Measurements from ENCODE around the gene KIF22. TPM values are rescaled to one million over a fixed set of nuclear protein-coding genes. Genes with fewer than 3 reads are reported as not detected.

The KIF22 gene
- total RNA-seq, 1 experiment from 2014 or later = 155 TPM

GRCh38 chr16:29808219-29808900, 17.8 kb downstream of the KIF22 start:
- no peak overlapping the region for H2AFZ ChIP-seq (ENCODE audit: low read depth, low read length, poor library complexity, severe bottlenecking)
- RAD21 ChIA-PET (ENCODE audit: low non-redundant PET in 1 of 2, low total read pairs in 2 of 2, uncharacterized antibody in 2 of 2, unreplicated experiment in 2 of 2) = interaction anchor here (0.7 to 1.5 kb wide), 5 partner anchors 8 to 213 kb away, joined by 3 to 7 read pairs (median 3); partner anchors contain the start of gene PAGR1 (in 1 of the 2)

GRCh38 chr16:29809031-29809747, 18.6 kb downstream of the KIF22 start:
- TSS peak; percentile 37 for BruUV-seq (replicated peaks)
- Histone ChIP-seq H4K20me1 (ENCODE audit: insufficient read depth) (no peaks in the 10 kb centered on the region), H3K79me2 (ENCODE audit: insufficient read depth, low read length) (peaks cover 35% of the 10 kb centered on the region), H3K9ac (ENCODE audit: low read length) (peak overlapping the region; percentile 95), H2AFZ (ENCODE audit: low read depth, low read length, poor library complexity, severe bottlenecking) (no peak overlapping the region), H3K4me2 (ENCODE audit: low read length) (peak overlapping the region; percentile 99), H3K36me3 (ENCODE audit: control insufficient read depth in 1 of 2, insufficient read depth in 2 of 2, low read length in 2 of 2) (peaks cover 6 to 17% of the 10 kb centered on the region in 2 experiments; a peak in 3 of 4 replicates), H3K27ac (ENCODE audit: low read depth, low read length) (peak overlapping the region; percentile 100), H3K9me3 (ENCODE audit: control insufficient read depth in 1 of 2, insufficient read depth in 1 of 2, low read depth in 1 of 2, low read length in 2 of 2) (no peaks in the 10 kb centered on the region), H3K4me1 (ENCODE audit: control insufficient read depth in 1 of 2, insufficient read depth in 2 of 2, low read length in 2 of 2) (peaks cover 32 to 71% of the 10 kb centered on the region in 2 experiments), H3K27me3 (ENCODE audit: insufficient read depth, low read length) (no peaks in the 10 kb centered on the region), H3K9me2 (ENCODE audit: insufficient read depth) (no peaks in the 10 kb centered on the region), H3K4me3 (replicated peaks in 1 of 2; ENCODE audit: low read depth in 1 of 2, low read length in 2 of 2) (peak overlapping the region; percentile 50 to 74)
- intact Hi-C loops (cut with micrococcal nuclease) = no loop called here
- DNase-seq (ENCODE audit: low read depth, low spot score) (no peak), ATAC-seq (no peak)
- POLR2A ChIA-PET = interaction anchor here (1.6 kb wide), 1 partner anchor 18 kb away, joined by 8 read pairs; the partner anchor contains the start of gene KIF22
- RAD21 ChIA-PET (ENCODE audit: low non-redundant PET in 1 of 2, low total read pairs in 2 of 2, uncharacterized antibody in 2 of 2, unreplicated experiment in 2 of 2) = no interaction called here
- CTCF ChIA-PET = interaction anchor here (0.6 to 3.5 kb wide), 3 partner anchors 11 to 895 kb away, joined by 4 to 36 read pairs (median 11); partner anchors contain the start of gene MVP
- no peak for TF ChIP-seq ZFX (IDR thresholded peaks at IDR 0.05)
- no peak for TF ChIP-seq TCF7L2 (IDR thresholded peaks at IDR 0.05; ENCODE audit: borderline replicate concordance, extremely low read depth, insufficient read depth, insufficient read length)
- TF ChIP-seq EZH2phosphoT487 (IDR thresholded peaks at IDR 0.05; ENCODE audit: borderline replicate concordance) = no peak
- TF ChIP-seq ZNF274 (IDR thresholded peaks at IDR 0.05; ENCODE audit: low read depth, low read length) = no peak
- TF ChIP-seq REST (IDR thresholded peaks at IDR 0.05; ENCODE audit: low read depth) = no peak
- no peak for TF ChIP-seq JUND (IDR thresholded peaks at IDR 0.05)

More at GRCh38 chr16:29808219-29808900, 17.8 kb downstream of the KIF22 start:
- Histone ChIP-seq H3K9ac (ENCODE audit: low read length) (peak overlapping the region; percentile 95), H3K27ac (ENCODE audit: low read depth, low read length) (peak overlapping the region; percentile 100), H3K9me2 (ENCODE audit: insufficient read depth) (no peaks in the 10 kb centered on the region), H3K4me1 (ENCODE audit: control insufficient read depth in 1 of 2, insufficient read depth in 2 of 2, low read length in 2 of 2) (peaks cover 40 to 79% of the 10 kb centered on the region in 2 experiments), H4K20me1 (ENCODE audit: insufficient read depth) (no peaks in the 10 kb centered on the region), H3K27me3 (ENCODE audit: insufficient read depth, low read length) (no peaks in the 10 kb centered on the region), H3K4me2 (ENCODE audit: low read length) (peak overlapping the region; percentile 99), H3K36me3 (ENCODE audit: control insufficient read depth in 1 of 2, insufficient read depth in 2 of 2, low read length in 2 of 2) (peaks cover 6 to 20% of the 10 kb centered on the region in 2 experiments; a peak in 3 of 4 replicates), H3K9me3 (ENCODE audit: control insufficient read depth in 1 of 2, insufficient read depth in 1 of 2, low read depth in 1 of 2, low read length in 2 of 2) (no peaks in the 10 kb centered on the region), H3K4me3 (replicated peaks in 1 of 2; ENCODE audit: low read depth in 1 of 2, low read length in 2 of 2) (peak overlapping the region; percentile 50 to 74), H3K79me2 (ENCODE audit: insufficient read depth, low read length) (peaks cover 35% of the 10 kb centered on the region)
- no peak for ATAC-seq
- intact Hi-C loops (cut with micrococcal nuclease) = no loop called here
- TF ChIP-seq CEBPB (IDR thresholded peaks at IDR 0.05; ENCODE audit: low read depth) (no peak), SRF (IDR thresholded peaks at IDR 0.05; ENCODE audit: low read depth) (no peak), POLR2AphosphoS5 (IDR thresholded peaks at IDR 0.05; ENCODE audit: low read depth, low read length) (peak; percentile 60; the same call in 1 of the 2 replicates), ZFX (IDR thresholded peaks at IDR 0.05) (no peak), TCF7L2 (IDR thresholded peaks at IDR 0.05; ENCODE audit: borderline replicate concordance, extremely low read depth, insufficient read depth, insufficient read length) (no peak), ELF1 (IDR thresholded peaks at IDR 0.05; ENCODE audit: borderline replicate concordance, low read depth) (no peak), MAX (IDR thresholded peaks at IDR 0.05) (no peak)
- no TSS peak for BruUV-seq (replicated peaks)
- ChIA-PET CTCF (interaction anchor here (0.6 to 3.5 kb wide), 15 partner anchors 8 to 895 kb away, joined by 3 to 36 read pairs (median 5); partner anchors contain the start of genes ASPHD1, KIF22, MVP and PAGR1), POLR2A (interaction anchor here (0.6 to 2.0 kb wide), 8 partner anchors 8 to 118 kb away, joined by 3 to 20 read pairs (median 7); partner anchors contain the start of genes KCTD13, KIF22, MVP and PAGR1)
- no peak for DNase-seq (ENCODE audit: low read depth, low spot score)
